Prostate gland (tissue), 2 donors: ENCODE measurements around the gene DUS3L. TPM values are rescaled to one million over a fixed set of nuclear protein-coding genes. Genes with fewer than 3 reads are reported as not detected.

ENCODE experiments used
- DNase-seq: peaks from one replicate; pipeline ENCODE4 v3.0.0-alpha.2; 2019; ENCODE audit warnings: low spot score
- H3K27ac ChIP-seq, 2 donors: fragments of 200-600 bp; sonication (generic); 2 replicates each; pipeline ENCODE4 v1.5.1; 2017 to 2019
- H3K27me3 ChIP-seq: fragments of 200-600 bp; sonication (generic); replicated peaks from 2 replicates; pipeline ENCODE4 v1.5.1; 2019; ENCODE audit not compliant: insufficient read depth
- H3K36me3 ChIP-seq, 2 donors: fragments of 200-600 bp; sonication (generic); 1 replicate in 1 of 2; 2 replicates in 1 of 2; pipeline versions ENCODE4 v1.5.1 to v1.8.1; 2017 to 2019
- H3K4me1 ChIP-seq: fragments of 200-600 bp; sonication (generic); replicated peaks from 2 replicates; pipeline ENCODE4 v1.5.1; 2019
- H3K4me3 ChIP-seq, 2 donors: fragments of 200-600 bp; sonication (generic); 2 replicates each; pipeline ENCODE4 v1.5.1; 2017 to 2019
- H3K9me3 ChIP-seq: fragments of 200-600 bp; sonication (generic); 2 replicates; pipeline ENCODE4 v1.5.1; 2017
- CTCF ChIP-seq, 4 experiments: fragments of 200-600 bp in 2 of 4; fragments of 450-650 bp in 2 of 4; sonication (generic) in 2 of 4; IDR thresholded peaks; 1 replicate in 3 of 4; 2 replicates in 1 of 4; pipeline ENCODE4 v1.5.1; 2016 to 2019; ENCODE audit warnings: antibody characterized with exemption in 4 of 4, mild to moderate bottlenecking in 2 of 4, moderate library complexity in 2 of 4
- POLR2A ChIP-seq: fragments of 450-650 bp; IDR thresholded peaks from one replicate; pipeline ENCODE4 v1.6.1; 2016; ENCODE audit warnings: antibody characterized with exemption, mild to moderate bottlenecking
- POLR2AphosphoS5 ChIP-seq: sonication (generic); formaldehyde crosslinking; IDR thresholded peaks from one replicate; pipeline ENCODE4 v1.6.1; 2017; ENCODE audit warnings: antibody characterized with exemption
- WGBS: methylation state at CpG from one replicate; pipeline ENCODE4 v1.1.5; 2018; 5-methylcytosine and 5-hydroxymethylcytosine counted together
- intact Hi-C: fragments of 100-400 bp; cut with DNase I; formaldehyde crosslinking; loops from one replicate; pipeline ENCODE4 v1.14.2; 2022
- total RNA-seq, 2 donors: library from RNA; depleted of rRNA; stranded (reverse); fragments of >200 nt; gene quantifications; one replicate each; pipeline ENCODE4 v1.1.0, GENCODE V29; 2016

Gene DUS3L
- total RNA-seq, 2 donors from 2014 or later, result 43.8 to 57.5 TPM

GRCh38 chr19:5821521-5822180 lies 30.7 kb upstream of the DUS3L start:
- Histone ChIP-seq H3K27me3 (no peaks in the 10 kb centered on the region), H3K4me3 (no peak overlapping the region), H3K4me1 (no peaks in the 10 kb centered on the region), H3K9me3 (no peaks in the 10 kb centered on the region), H3K27ac (no peak overlapping the region), H3K36me3 (no peaks in the 10 kb centered on the region)
- WGBS, result 48% methylated on average over 8 of the region's 8 CpGs
- no peak for DNase-seq
- TF ChIP-seq POLR2A (no peak), POLR2AphosphoS5 (no peak), CTCF (IDR thresholded peaks at IDR 0.05) (no peak)
- intact Hi-C loops, result no loop called here

GRCh38 chr19:5820785-5821184 lies 29.8 kb upstream of the DUS3L start:
- TF ChIP-seq POLR2A (no peak), CTCF (IDR thresholded peaks at IDR 0.05) (no peak), POLR2AphosphoS5 (no peak)
- Histone ChIP-seq H3K9me3 (no peaks in the 10 kb centered on the region), H3K27me3 (no peaks in the 10 kb centered on the region), H3K36me3 (no peaks in the 10 kb centered on the region), H3K27ac (no peak overlapping the region), H3K4me3 (no peak overlapping the region), H3K4me1 (no peaks in the 10 kb centered on the region)
- intact Hi-C loops, result no loop called here
- no peak for DNase-seq
- WGBS, result 63% methylated on average over 6 of the region's 6 CpGs

GRCh38 chr19:5818594-5818993 lies 27.6 kb upstream of the DUS3L start:
- intact Hi-C loops, result no loop called here
- Histone ChIP-seq H3K4me1 (no peaks in the 10 kb centered on the region), H3K4me3 (no peak overlapping the region), H3K36me3 (no peaks in the 10 kb centered on the region), H3K9me3 (no peaks in the 10 kb centered on the region), H3K27me3 (no peaks in the 10 kb centered on the region), H3K27ac (no peak overlapping the region)
- whole genome bisulfite sequencing, result 29% methylated on average over 10 of the region's 10 CpGs
- TF ChIP-seq CTCF (IDR thresholded peaks at IDR 0.05) (no peak), POLR2A (no peak), POLR2AphosphoS5 (no peak)
- no peak for DNase-seq

GRCh38 chr19:5817218-5817617 lies 26.3 kb upstream of the DUS3L start:
- H3K4me1 ChIP-seq, result no peaks in the 10 kb centered on the region
- no peak for DNase-seq
- no peak overlapping the region for H3K27ac ChIP-seq
- H3K9me3 ChIP-seq, result no peaks in the 10 kb centered on the region
- WGBS, result 89% methylated on average over 2 of the region's 2 CpGs
- no peaks in the 10 kb centered on the region for H3K36me3 ChIP-seq
- H3K27me3 ChIP-seq, result no peaks in the 10 kb centered on the region
- intact Hi-C loops, result no loop called here
- TF ChIP-seq POLR2AphosphoS5 (no peak), CTCF (IDR thresholded peaks at IDR 0.05) (no peak), POLR2A (no peak)
- H3K4me3 ChIP-seq, result no peak overlapping the region

- no peaks in the 10 kb centered on the region for H3K36me3 ChIP-seq
- 61% methylated on average over 11 of the region's 11 CpGs for WGBS
- no peaks in the 10 kb centered on the region for H3K4me1 ChIP-seq
- no peak overlapping the region for H3K27ac ChIP-seq
- intact Hi-C loops, result no loop called here
- no peak for TF ChIP-seq POLR2A
- no peak for TF ChIP-seq CTCF (IDR thresholded peaks at IDR 0.05)
- TF ChIP-seq POLR2AphosphoS5, result no peak
- no peaks in the 10 kb centered on the region for H3K9me3 ChIP-seq
- H3K27me3 ChIP-seq, result no peaks in the 10 kb centered on the region
- DNase-seq, result no peak
- H3K4me3 ChIP-seq, result no peak overlapping the region
Observed at GRCh38 chr19:5814852-5815246, 23.9 kb upstream of the DUS3L start.
